CD4-positive, alpha-beta T cell treated with Interferon gamma for 1 hour (primary cell): ENCODE results near the gene TMPRSS11B.
"Not testable (repeated sequence)": the region's sequence is repeated elsewhere in the genome, so short reads cannot be mapped to it uniquely, and the experiment has no call there.

Experiments used
- DNase-seq: peaks from one replicate; pipeline ENCODE4 v3.0.0-alpha.2; 2020

The TMPRSS11B gene

GRCh38 chr4:68245594-68245993, at the start of gene TMPRSS11B:
Gene TMPRSS11B (minus strand): TSS chr4:68245694. CDS start chr4:68245558, 136 bp downstream.
- DNase-seq, result no peak

GRCh38 chr4:68291256-68291655, 45.8 kb upstream of the TMPRSS11B start:
- DNase-seq, result no peak

GRCh38 chr4:68288393-68288740, 42.9 kb upstream of the TMPRSS11B start:
- no peak for DNase-seq

- no peak for DNase-seq
Measured at GRCh38 chr4:68287704-68288392, 42.4 kb upstream of the TMPRSS11B start.

GRCh38 chr4:68283714-68284113, 38.2 kb upstream of the TMPRSS11B start:
- no peak for DNase-seq

GRCh38 chr4:68283095-68283494, 37.6 kb upstream of the TMPRSS11B start:
- no peak for DNase-seq

GRCh38 chr4:68281796-68282740, 36.6 kb upstream of the TMPRSS11B start:
- not testable (repeated sequence) for DNase-seq

- no peak for DNase-seq
Measured at GRCh38 chr4:68278029-68278428, 32.5 kb upstream of the TMPRSS11B start.

- no peak for DNase-seq
Measured at GRCh38 chr4:68277627-68278026, 32.1 kb upstream of the TMPRSS11B start.

GRCh38 chr4:68272860-68273259, 27.4 kb upstream of the TMPRSS11B start:
- no peak for DNase-seq

- no peak for DNase-seq
Measured at GRCh38 chr4:68272380-68272779, 26.9 kb upstream of the TMPRSS11B start.

GRCh38 chr4:68271851-68272357, 26.4 kb upstream of the TMPRSS11B start:
- DNase-seq, result no peak

- DNase-seq, result no peak
Measured at GRCh38 chr4:68267433-68267944, 22.0 kb upstream of the TMPRSS11B start.

- no peak for DNase-seq
Measured at GRCh38 chr4:68264875-68265565, 19.5 kb upstream of the TMPRSS11B start.

GRCh38 chr4:68259191-68259590, 13.7 kb upstream of the TMPRSS11B start:
- no peak for DNase-seq

GRCh38 chr4:68257719-68258118, 12.2 kb upstream of the TMPRSS11B start:
- DNase-seq, result no peak

GRCh38 chr4:68256284-68256683, 10.8 kb upstream of the TMPRSS11B start:
- no peak for DNase-seq

GRCh38 chr4:68250151-68250930, 4.8 kb upstream of the TMPRSS11B start:
- DNase-seq, result no peak

GRCh38 chr4:68249434-68249833, 3.9 kb upstream of the TMPRSS11B start:
- DNase-seq, result no peak

GRCh38 chr4:68240620-68241019, 4.9 kb downstream of the TMPRSS11B start:
- DNase-seq, result no peak

GRCh38 chr4:68228568-68228967, 16.9 kb downstream of the TMPRSS11B start:
- no peak for DNase-seq

- DNase-seq, result no peak
Measured at GRCh38 chr4:68218044-68218443, 27.4 kb downstream of the TMPRSS11B start.
